ENCODE data around the gene TALDO1.
"Not testable (repeated sequence)": the region's sequence is repeated elsewhere in the genome, so short reads cannot be mapped to it uniquely, and the experiment has no call there.

Gene TALDO1

GRCh38 chr11:737899-738298 is 9.4 kb upstream of the TALDO1 start:
- H3K27ac ChIP-seq (ENCODE audit: low read length); H3K36me3 ChIP-seq (ENCODE audit: control insufficient read depth, insufficient read depth, low read length); DNase-seq (ENCODE audit: low read depth, low spot score); H3K4me3 ChIP-seq (ENCODE audit: low read length); H3K9me3 ChIP-seq (ENCODE audit: control insufficient read depth, insufficient read depth, low read length); H3K4me1 ChIP-seq (ENCODE audit: control insufficient read depth, insufficient read depth, low read length); H3K27me3 ChIP-seq (ENCODE audit: control insufficient read depth, insufficient read depth, low read length): not testable (repeated sequence)
- WGBS (ENCODE audit: insufficient coverage, insufficient read length), result no CpG with 5 or more reads among the region's 10 CpGs

- no peak for DNase-seq (ENCODE audit: low read depth, low spot score)
- Histone ChIP-seq H3K27ac (ENCODE audit: low read length) (no peak overlapping the region), H3K36me3 (ENCODE audit: control insufficient read depth, insufficient read depth, low read length) (no peaks in the 10 kb centered on the region), H3K27me3 (ENCODE audit: control insufficient read depth, insufficient read depth, low read length) (no peaks in the 10 kb centered on the region), H3K4me3 (ENCODE audit: low read length) (no peak overlapping the region), H3K4me1 (ENCODE audit: control insufficient read depth, insufficient read depth, low read length) (peaks cover 2% of the 10 kb centered on the region; the same call in 1 of the 2 replicates), H3K9me3 (ENCODE audit: control insufficient read depth, insufficient read depth, low read length) (no peaks in the 10 kb centered on the region)
- WGBS (ENCODE audit: insufficient coverage, insufficient read length), result no CpG with 5 or more reads among the region's 3 CpGs
Observed at GRCh38 chr11:742156-742546, 5.1 kb upstream of the TALDO1 start.

DNA sequence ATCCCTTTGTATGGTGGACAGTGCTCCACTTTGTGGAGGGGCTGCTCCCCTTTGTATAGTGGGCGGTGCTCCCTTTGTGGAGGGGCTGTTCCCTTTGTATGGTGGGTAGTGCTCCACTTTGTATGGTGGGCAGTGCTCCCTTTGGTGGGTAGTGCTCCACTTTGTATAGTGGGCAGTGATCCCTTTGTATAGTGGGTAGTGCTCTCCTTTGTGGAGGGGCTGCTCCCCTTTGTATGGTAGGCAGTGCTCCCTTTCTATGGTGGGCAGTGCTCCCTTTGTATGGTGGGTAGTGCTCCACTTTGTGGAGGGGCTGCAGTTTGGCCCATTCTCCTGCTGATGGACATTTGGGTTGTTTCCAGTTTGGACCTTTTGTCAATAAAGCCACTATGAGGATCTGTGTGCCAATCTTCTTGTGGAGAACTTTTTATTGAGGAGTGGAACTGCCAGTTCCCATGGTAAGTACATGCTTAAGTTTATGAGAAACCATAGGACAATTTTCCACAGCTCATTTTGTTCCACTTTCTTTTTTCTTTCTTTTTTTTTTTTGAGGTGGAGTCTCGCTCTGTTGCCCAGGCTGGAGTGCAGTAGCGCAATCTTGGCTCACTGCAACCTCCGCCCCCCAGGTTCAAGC is 4.6 kb upstream of the TALDO1 start:
- Histone ChIP-seq H3K27me3 (ENCODE audit: control insufficient read depth, insufficient read depth, low read length) (no peaks in the 10 kb centered on the region), H3K36me3 (ENCODE audit: control insufficient read depth, insufficient read depth, low read length) (no peaks in the 10 kb centered on the region), H3K27ac (ENCODE audit: low read length) (no peak overlapping the region), H3K4me3 (ENCODE audit: low read length) (no peak overlapping the region), H3K9me3 (ENCODE audit: control insufficient read depth, insufficient read depth, low read length) (no peaks in the 10 kb centered on the region), H3K4me1 (ENCODE audit: control insufficient read depth, insufficient read depth, low read length) (no peaks in the 10 kb centered on the region)
- no CpG with 5 or more reads among the region's 4 CpGs for WGBS (ENCODE audit: insufficient coverage, insufficient read length)
- no peak for DNase-seq (ENCODE audit: low read depth, low spot score)

DNA sequence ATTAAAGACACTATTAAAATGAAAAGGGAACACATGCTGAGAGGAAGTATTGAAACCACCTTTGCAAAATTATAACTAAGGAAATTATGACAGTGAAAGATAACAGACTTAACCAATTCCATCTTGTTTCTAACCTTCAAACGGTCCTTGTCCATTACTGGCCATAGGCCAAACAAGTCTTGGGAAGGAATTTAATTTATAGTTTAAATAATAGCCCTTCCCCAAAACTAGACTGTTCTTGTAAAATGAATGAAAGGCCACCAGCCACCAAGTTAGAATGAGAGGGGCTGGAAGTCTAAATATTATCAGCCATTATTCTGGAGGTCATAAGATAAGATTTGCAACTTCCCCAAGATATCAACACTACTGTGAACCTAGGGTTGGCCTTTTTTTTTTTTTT is 1.8 kb upstream of the TALDO1 start:
- no peak overlapping the region for H3K27ac ChIP-seq (ENCODE audit: low read length)
- H3K9me3 ChIP-seq (ENCODE audit: control insufficient read depth, insufficient read depth, low read length), result no peaks in the 10 kb centered on the region
- no peak overlapping the region for H3K4me3 ChIP-seq (ENCODE audit: low read length)
- peaks cover 1% of the 10 kb centered on the region; the same call in 1 of the 2 replicates for H3K4me1 ChIP-seq (ENCODE audit: control insufficient read depth, insufficient read depth, low read length)
- DNase-seq (ENCODE audit: low read depth, low spot score), result no peak
- H3K27me3 ChIP-seq (ENCODE audit: control insufficient read depth, insufficient read depth, low read length), result no peaks in the 10 kb centered on the region
- no CpG with 5 or more reads among the region's 1 CpG for WGBS (ENCODE audit: insufficient coverage, insufficient read length)
- H3K36me3 ChIP-seq (ENCODE audit: control insufficient read depth, insufficient read depth, low read length), result no peaks in the 10 kb centered on the region

DNA sequence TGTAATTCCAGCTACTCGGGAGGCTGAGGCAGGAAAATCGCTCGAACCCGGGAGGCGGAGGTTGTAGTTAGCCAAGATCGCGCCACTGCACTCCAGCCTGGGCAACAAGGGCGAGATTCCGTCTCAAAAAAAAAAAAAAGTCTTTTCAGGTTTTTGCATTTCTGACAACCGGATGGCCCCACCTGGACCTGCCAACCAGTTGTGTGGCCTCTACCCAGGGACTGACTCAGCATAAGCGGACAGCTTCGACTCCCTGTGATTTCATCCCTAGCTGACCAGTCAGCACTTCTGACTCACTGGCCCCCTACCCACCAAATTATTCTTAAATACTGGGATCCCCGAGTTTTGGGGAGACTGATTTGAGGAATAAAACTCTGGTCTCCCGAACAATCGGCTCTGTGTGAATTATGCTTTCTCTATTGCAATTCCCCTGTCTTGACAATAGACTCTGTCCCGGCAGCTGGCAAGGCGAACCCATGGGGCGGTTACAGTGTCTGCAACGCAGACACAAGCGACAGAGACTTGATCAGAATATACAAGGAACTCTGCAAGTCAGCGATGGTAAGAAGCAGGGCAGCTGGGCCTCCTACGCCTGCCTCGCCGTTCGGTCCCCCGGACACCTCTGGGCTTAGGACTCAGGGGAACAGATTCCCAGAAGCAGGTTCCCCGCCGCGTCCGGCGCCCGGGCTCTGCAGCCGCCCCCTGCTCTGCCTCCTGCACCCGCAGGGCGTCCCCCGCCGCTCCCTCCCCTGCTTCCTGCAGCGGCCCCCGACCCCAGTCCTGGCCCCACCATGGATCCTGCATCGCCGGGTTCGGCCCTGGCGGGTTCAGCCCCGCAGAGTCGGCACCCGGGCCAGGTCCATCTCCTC is 741 bp upstream of the TALDO1 start:
- DNase-seq (ENCODE audit: low read depth, low spot score), result no peak
- H3K4me1 ChIP-seq (ENCODE audit: control insufficient read depth, insufficient read depth, low read length), result peaks cover 1% of the 10 kb centered on the region; the same call in 1 of the 2 replicates
- H3K27me3 ChIP-seq (ENCODE audit: control insufficient read depth, insufficient read depth, low read length), result no peaks in the 10 kb centered on the region
- H3K9me3 ChIP-seq (ENCODE audit: control insufficient read depth, insufficient read depth, low read length), result no peaks in the 10 kb centered on the region
- WGBS (ENCODE audit: insufficient coverage, insufficient read length), result no CpG with 5 or more reads among the region's 46 CpGs
- H3K27ac ChIP-seq (ENCODE audit: low read length), result no peak overlapping the region
- H3K4me3 ChIP-seq (ENCODE audit: low read length), result peak overlapping the region; percentile 64; the same call in 1 of the 2 replicates
- H3K36me3 ChIP-seq (ENCODE audit: control insufficient read depth, insufficient read depth, low read length), result no peaks in the 10 kb centered on the region

DNA sequence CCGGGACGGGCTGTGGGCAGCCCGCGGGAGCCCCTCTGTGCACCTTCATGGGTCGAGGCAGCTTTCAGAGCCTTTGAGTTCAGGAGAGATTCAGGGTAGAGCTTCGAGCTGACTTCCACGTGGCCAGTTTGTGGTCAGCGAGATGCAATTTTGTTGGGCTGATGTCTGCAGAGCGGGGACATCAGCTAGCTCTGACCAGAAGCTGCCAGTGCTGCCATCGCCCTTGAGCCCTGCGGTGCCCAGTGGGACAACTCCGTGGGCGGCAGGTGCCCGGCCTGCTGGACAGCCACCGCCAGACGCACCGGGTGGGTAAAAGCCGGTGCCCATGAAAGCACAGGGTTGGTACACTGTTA is 719 bp downstream of the TALDO1 start:
- no peak for DNase-seq (ENCODE audit: low read depth, low spot score)
- peaks cover 1% of the 10 kb centered on the region; the same call in 1 of the 2 replicates for H3K4me1 ChIP-seq (ENCODE audit: control insufficient read depth, insufficient read depth, low read length)
- no CpG with 5 or more reads among the region's 18 CpGs for WGBS (ENCODE audit: insufficient coverage, insufficient read length)
- no peaks in the 10 kb centered on the region for H3K27me3 ChIP-seq (ENCODE audit: control insufficient read depth, insufficient read depth, low read length)
- H3K27ac ChIP-seq (ENCODE audit: low read length), result no peak overlapping the region
- H3K36me3 ChIP-seq (ENCODE audit: control insufficient read depth, insufficient read depth, low read length), result no peaks in the 10 kb centered on the region
- no peaks in the 10 kb centered on the region for H3K9me3 ChIP-seq (ENCODE audit: control insufficient read depth, insufficient read depth, low read length)
- H3K4me3 ChIP-seq (ENCODE audit: low read length), result peak overlapping the region; percentile 64

DNA sequence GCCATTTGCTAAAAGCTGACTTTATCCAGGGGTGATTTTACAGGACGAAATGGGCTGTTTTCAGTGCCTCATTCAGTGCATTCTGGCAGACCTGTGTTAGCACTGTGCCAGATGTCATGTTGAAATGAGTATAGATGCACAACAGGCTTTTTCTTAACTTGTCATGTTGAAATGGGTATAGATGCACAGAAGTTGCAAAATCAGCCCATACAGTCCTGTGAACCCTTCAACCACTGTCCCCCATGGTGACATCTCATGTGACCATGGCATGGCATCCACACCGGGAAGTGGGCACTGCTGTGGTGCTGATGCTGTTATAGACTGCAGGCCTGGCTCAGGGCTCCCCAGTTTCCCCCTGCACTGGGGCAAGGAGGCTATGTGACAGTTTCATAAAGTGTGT is 2.5 kb downstream of the TALDO1 start:
- Histone ChIP-seq H3K9me3 (ENCODE audit: control insufficient read depth, insufficient read depth, low read length) (no peaks in the 10 kb centered on the region), H3K27ac (ENCODE audit: low read length) (no peak overlapping the region), H3K4me1 (ENCODE audit: control insufficient read depth, insufficient read depth, low read length) (peaks cover 1% of the 10 kb centered on the region; the same call in 1 of the 2 replicates), H3K27me3 (ENCODE audit: control insufficient read depth, insufficient read depth, low read length) (no peaks in the 10 kb centered on the region), H3K36me3 (ENCODE audit: control insufficient read depth, insufficient read depth, low read length) (no peaks in the 10 kb centered on the region), H3K4me3 (ENCODE audit: low read length) (no peak overlapping the region)
- DNase-seq (ENCODE audit: low read depth, low spot score), result no peak
- WGBS (ENCODE audit: insufficient coverage, insufficient read length), result no CpG with 5 or more reads among the region's 2 CpGs

DNA sequence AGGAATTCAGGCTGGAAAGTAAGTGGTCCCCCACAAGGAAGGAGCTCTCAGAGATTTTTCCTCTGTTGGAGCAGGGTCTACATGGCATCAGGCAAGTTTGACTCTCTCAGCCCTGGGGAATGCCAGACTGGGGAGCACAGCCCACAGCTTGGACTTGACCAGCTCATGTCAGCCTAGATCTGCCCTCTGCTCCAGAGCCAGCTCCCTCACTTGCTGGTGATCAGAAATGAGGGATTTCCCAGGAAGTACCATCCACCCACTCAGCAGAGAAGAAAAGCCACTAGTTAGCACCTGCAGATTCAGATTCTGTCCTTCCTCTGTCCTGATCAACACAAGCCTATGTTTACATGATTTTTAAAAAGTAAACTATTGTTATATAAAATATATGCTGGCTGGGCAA is 13.0 kb downstream of the TALDO1 start:
- Histone ChIP-seq H3K27me3 (ENCODE audit: control insufficient read depth, insufficient read depth, low read length) (no peaks in the 10 kb centered on the region), H3K9me3 (ENCODE audit: control insufficient read depth, insufficient read depth, low read length) (no peaks in the 10 kb centered on the region), H3K4me1 (ENCODE audit: control insufficient read depth, insufficient read depth, low read length) (peaks cover 5% of the 10 kb centered on the region), H3K36me3 (ENCODE audit: control insufficient read depth, insufficient read depth, low read length) (peaks cover 31% of the 10 kb centered on the region), H3K4me3 (ENCODE audit: low read length) (no peak overlapping the region), H3K27ac (ENCODE audit: low read length) (no peak overlapping the region)
- DNase-seq (ENCODE audit: low read depth, low spot score), result no peak

DNA sequence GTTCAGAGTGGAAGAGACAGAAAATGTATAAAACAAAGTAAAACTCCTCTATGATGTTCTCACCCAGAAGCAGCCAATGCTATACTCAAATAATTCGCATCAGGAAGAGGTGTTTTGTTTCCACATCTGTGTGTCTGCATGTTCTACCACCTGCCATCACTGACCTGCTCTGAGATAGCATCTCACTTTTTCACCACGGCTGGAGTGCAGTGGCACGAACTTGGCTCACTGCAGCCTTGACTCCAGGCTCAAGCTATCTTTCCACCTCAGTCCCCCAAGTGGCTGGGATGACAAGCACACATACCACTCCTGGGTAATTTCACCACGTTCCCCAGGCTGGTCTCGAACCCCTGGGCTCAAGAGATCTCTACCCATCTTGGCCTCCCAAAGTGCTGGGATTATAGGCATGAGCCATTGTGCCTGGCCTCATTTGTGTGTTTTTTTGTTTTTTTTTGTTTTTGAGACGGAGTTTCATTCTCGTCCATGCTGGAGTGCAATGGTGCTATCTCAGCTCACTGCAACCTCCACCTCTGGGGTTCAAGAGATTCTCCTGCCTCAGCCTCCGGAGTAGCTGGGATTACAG is 14.4 kb downstream of the TALDO1 start:
- no peak overlapping the region for H3K27ac ChIP-seq (ENCODE audit: low read length)
- WGBS (ENCODE audit: insufficient coverage, insufficient read length), result no CpG with 5 or more reads among the region's 8 CpGs
- no peaks in the 10 kb centered on the region for H3K27me3 ChIP-seq (ENCODE audit: control insufficient read depth, insufficient read depth, low read length)
- peaks cover 23% of the 10 kb centered on the region for H3K36me3 ChIP-seq (ENCODE audit: control insufficient read depth, insufficient read depth, low read length)
- no peak for DNase-seq (ENCODE audit: low read depth, low spot score)
- no peaks in the 10 kb centered on the region for H3K9me3 ChIP-seq (ENCODE audit: control insufficient read depth, insufficient read depth, low read length)
- no peak overlapping the region for H3K4me3 ChIP-seq (ENCODE audit: low read length)
- H3K4me1 ChIP-seq (ENCODE audit: control insufficient read depth, insufficient read depth, low read length), result peaks cover 5% of the 10 kb centered on the region

DNA sequence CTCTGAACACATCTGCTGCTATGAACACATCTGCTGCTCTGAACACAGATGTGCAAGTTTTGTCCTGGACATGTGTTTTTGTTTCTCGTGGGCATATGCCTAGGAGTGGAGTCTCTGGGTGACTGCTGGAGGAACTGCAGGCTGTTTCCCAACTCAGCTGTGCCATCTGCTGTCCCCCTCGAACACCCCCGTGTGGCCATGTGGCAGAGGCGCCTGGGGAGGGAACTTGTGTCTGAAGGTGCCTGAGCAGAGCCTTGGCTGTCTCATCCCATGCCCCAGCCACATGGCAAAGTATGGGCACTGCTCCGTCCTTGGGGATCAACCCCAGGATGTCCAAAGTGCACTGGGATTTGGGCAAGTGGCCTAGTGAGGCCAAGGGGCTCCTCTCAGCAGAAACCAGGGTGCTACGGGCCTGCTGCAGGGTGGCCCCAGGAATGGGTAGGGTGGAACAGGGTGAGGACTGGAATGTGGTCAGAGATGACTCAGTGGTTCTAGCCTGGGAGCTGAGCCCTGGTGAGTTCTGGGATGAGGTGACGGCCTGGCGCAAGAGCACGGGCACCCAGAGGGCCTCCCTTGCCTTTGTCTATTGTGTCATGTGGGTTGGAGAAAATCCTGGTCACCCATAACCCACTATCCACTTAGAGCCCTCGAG is 15.3 kb downstream of the TALDO1 start:
- peaks cover 26% of the 10 kb centered on the region for H3K36me3 ChIP-seq (ENCODE audit: control insufficient read depth, insufficient read depth, low read length)
- no CpG with 5 or more reads among the region's 10 CpGs for WGBS (ENCODE audit: insufficient coverage, insufficient read length)
- DNase-seq (ENCODE audit: low read depth, low spot score), result no peak
- H3K27me3 ChIP-seq (ENCODE audit: control insufficient read depth, insufficient read depth, low read length), result no peaks in the 10 kb centered on the region
- H3K27ac ChIP-seq (ENCODE audit: low read length), result no peak overlapping the region
- no peak overlapping the region for H3K4me3 ChIP-seq (ENCODE audit: low read length)
- no peaks in the 10 kb centered on the region for H3K9me3 ChIP-seq (ENCODE audit: control insufficient read depth, insufficient read depth, low read length)
- peaks cover 5% of the 10 kb centered on the region for H3K4me1 ChIP-seq (ENCODE audit: control insufficient read depth, insufficient read depth, low read length)

All from iPS DF 6.9 (cell line).